ENCODE data around the gene CPNE8.
"Not testable (repeated sequence)": the region's sequence is repeated elsewhere in the genome, so short reads cannot be mapped to it uniquely, and the experiment has no call there.

CPNE8 gene

GRCh38 chr12:38825006-38825405 is 80.4 kb downstream of the CPNE8 start:
- DNase-seq (ENCODE audit: low read depth in 2 of 2) = no peak

DNA sequence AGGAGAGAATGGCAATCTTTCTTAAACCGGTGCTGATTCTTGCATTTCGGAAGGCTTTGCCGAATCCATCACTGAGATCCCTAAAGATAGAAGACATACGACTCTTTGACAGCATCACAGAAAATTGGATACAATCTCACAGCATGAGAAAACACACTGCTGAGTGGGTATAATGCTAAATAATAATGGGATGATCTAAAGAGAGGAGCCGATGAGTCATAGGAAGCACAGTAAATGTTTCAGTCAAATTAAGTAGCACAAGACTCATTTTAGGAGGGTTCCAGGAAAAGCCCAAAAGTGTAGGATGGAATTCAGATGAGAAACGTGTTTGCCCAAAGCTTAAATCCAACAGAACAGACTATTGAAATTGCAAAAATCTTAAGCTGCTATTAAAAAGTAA is 81.7 kb downstream of the CPNE8 start:
- DNase-seq (ENCODE audit: low read depth in 2 of 2) = no peak

DNA sequence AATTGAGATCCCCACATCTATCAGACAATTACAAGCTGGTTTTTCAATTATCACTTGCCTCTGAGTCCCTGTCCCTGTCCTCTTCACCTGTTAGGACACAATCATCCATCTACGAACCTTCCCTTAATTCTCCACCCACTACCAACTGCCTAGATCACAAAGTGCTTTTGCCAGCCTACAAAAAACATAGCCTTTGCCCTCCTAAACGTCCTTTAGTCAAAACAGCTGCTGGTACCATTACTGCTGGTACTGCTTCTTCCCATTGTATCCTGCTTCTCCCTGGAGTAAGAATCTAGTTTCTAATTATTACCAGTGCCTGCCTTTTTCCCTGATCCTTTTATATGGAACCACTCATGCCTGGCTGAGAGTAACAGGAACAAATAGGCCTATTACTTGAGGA is 82.1 kb downstream of the CPNE8 start:
- no peak for DNase-seq (ENCODE audit: low read depth in 2 of 2)

GRCh38 chr12:38817942-38818341 is 87.4 kb downstream of the CPNE8 start:
- no peak for DNase-seq (ENCODE audit: low read depth in 2 of 2)

DNA sequence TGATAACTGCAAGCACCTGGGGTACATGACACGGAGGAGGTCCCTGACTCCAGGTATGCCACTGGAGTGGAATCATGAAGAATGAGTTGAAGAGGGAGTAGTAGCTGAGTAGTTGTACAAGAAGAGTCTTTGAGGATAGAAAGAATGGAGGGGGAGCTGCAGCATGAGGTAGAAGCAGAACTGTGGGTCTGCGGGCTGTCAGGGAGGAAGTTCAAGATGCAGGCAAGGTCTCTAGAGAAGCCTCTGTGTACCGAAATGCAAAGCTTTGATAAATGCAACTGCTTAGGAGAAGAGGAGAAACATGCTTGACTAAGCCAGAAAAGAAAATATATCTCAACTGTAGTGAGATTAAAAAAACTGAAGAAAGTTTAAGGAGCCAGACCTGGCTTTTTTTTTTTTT is 91.5 kb downstream of the CPNE8 start:
- no peak for DNase-seq (ENCODE audit: low read depth in 2 of 2)

- DNase-seq (ENCODE audit: low read depth in 2 of 2) = no peak
Observed at GRCh38 chr12:38811814-38812356, 93.5 kb downstream of the CPNE8 start.

DNA sequence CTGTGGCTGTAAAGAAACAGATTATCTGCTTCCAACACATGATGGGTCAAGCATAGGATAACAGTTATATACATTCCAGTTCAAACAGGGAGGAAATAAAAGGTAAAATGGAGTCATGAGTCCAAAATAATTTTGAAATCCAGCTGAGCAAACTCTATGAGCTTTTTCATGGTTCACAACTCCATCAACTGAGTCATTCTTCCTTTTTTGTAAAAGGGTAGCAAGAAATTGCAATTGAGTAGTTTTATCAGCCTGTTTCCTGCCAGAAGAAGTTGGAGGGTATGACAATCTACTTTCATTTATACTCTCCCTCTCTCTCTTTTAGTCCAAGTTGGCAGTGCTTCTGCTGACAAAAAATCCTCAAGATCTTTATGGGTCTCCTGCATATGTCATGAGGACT is 95.6 kb downstream of the CPNE8 start:
- no peak for DNase-seq (ENCODE audit: low read depth in 2 of 2)

- DNase-seq (ENCODE audit: low read depth in 2 of 2) = no peak
Observed at GRCh38 chr12:38788106-38788505, 117.3 kb downstream of the CPNE8 start.

DNA sequence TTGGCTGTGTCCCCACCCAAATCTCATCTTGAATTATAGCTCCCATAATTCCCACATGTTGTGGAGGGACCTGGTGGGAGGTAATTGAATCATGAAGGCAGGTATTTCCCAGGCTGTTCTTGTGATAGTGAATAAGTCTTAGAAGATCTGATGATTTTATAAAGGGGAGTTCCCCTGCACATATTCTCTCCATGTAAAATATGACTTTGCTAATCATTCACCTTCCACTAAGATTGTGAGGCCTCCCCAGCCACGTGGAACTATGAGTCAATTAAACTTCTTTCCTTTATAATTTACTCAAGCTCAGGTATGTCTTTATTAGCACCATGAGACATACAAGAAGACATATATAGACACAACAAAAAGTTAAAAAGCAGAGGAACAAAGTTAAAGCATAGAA is 120.0 kb downstream of the CPNE8 start:
- no peak for DNase-seq (ENCODE audit: low read depth in 2 of 2)

DNA sequence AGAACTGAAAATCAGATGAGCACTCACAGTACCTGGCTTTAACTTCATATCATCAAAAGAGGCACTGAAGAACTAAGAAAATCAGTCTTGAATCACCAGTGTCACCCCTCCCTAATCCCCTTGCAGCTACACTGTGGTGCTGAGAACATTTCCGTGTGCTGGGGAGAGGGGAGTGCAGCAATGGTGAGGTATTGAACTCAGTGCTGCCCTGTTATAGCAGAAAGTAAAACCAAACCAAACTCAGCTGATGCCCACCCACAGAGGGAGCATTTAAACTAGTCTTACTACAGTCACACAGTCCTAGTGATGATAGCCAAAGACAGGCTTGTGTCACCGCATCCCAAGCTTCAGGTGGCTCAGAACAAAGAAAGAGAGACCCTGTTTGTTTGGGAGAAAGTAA is 122.1 kb downstream of the CPNE8 start:
- DNase-seq (ENCODE audit: low read depth in 2 of 2) = no peak

DNA sequence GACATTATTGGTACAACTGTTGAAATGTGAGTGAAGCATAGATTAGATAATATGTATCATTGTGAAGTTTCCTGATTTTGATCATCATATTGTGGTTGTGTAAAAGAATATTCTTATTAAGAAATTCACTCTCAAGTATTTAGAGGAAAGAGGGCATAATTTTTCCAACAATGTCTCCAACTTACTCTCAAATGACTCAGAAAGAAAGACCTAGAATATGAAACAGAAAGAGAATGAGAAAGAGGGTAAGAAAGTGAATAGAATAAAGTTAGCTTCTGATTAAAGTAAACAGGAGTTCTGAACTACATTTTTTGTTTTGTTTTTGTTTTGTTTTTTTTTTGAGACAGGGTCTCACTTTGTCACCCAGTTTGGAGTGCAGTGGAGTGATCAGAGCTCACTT is 123.0 kb downstream of the CPNE8 start:
- DNase-seq (ENCODE audit: low read depth in 2 of 2) = no peak

GRCh38 chr12:38776647-38777046 is 128.7 kb downstream of the CPNE8 start:
- no peak for DNase-seq (ENCODE audit: low read depth in 2 of 2)

- DNase-seq (ENCODE audit: low read depth in 2 of 2) = no peak
Observed at GRCh38 chr12:38775457-38775856, 129.9 kb downstream of the CPNE8 start.

DNA sequence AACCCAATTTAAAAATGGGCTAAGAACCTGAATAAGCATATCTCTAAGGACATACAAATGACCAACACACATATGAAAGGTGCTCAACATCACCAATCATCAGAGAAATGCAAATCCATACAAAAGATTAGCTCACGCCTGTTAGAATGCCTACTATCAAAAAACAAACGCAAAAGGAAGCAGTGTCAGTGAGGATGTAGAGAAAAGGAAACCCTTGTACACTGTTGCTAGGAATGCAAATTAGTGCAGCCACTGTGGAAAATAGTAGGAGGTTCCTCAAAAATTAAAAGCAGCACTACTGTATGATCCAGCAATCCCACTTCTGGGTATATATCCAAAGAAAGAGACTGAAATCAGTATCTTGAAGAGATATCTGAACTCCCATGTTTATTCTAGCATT is 133.0 kb downstream of the CPNE8 start:
- DNase-seq (ENCODE audit: low read depth in 2 of 2) = no peak

DNA sequence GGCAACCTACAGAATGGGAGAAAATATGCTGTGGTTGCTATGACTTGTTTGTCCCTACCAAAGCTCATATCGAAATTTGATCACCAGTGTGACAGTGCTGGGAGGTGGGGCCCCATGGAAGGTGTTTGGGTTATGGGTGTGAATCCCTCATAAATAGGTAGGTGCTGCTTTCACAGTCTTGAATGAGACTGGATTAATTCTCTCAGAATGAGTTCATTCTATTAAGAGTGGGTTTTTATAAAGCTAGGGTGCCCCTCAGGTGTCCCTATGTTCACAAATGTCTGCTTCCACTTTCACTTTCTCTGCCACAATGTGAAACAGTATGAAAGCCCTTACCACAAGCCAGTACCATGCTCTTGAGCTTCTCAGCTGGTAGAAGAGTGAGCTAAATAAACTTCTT is 133.5 kb downstream of the CPNE8 start:
- DNase-seq (ENCODE audit: low read depth in 2 of 2) = no peak

DNA sequence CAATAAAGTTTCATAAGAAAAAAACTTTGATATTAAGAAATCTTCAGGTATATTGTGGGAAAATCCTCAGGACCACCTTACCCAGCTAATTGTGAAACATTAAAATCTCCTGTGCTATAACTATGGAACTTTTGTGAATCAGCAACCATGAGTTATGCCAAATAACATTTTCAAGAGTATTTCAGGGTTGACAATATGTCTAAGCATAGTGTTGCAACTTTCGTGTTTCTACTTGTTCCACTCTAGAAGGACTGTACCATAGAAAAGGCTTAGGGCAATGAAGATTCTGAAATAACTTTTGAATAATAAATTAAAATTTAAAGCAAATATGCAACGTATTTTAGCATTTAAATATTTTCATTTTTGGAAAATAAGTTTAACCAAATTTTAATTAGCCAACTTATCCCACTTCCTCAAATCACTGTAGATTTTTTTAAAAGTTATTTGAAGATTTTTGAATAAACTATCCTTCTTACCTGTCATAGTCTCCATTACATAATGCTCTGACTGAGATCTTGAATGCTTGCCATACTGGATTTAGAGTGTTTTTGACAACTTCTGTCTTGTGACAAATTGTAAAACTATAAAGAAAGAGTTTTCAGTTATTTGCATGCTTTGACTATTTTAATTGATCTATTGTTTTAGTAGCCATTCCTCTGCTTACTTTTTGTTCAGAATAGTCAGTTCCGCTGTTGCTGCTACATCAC is 143.6 kb downstream of the CPNE8 start:
- DNase-seq (ENCODE audit: low read depth in 2 of 2) = no peak

- DNase-seq (ENCODE audit: low read depth in 2 of 2) = no peak
Observed at GRCh38 chr12:38761111-38761510, 144.3 kb downstream of the CPNE8 start.

GRCh38 chr12:38759621-38760020 is 145.8 kb downstream of the CPNE8 start:
- no peak for DNase-seq (ENCODE audit: low read depth in 2 of 2)

GRCh38 chr12:38746744-38747143 is 158.6 kb downstream of the CPNE8 start:
- DNase-seq (ENCODE audit: low read depth in 2 of 2) = no peak

DNA sequence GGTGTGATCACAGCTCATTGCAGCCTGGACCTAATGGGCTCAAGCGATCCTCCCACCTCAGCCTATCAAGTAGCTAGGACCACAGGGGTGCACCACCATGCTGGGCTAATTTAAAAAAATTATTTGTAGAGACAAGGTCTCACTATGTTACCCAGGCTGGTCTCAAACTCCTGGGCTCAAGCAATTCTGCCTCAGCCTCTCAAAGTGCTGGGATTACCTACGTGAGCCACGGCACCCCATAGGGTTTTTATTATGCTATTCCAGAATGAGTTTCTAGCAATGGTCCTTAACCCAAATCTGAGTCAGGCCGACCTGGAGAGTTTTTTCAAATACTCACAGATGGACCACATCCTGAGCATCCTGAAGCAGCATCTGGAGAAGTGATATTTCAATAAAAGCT is 159.8 kb downstream of the CPNE8 start:
- DNase-seq (ENCODE audit: low read depth in 2 of 2) = no peak

- no peak for DNase-seq (ENCODE audit: low read depth in 2 of 2)
Observed at GRCh38 chr12:38744041-38744440, 161.3 kb downstream of the CPNE8 start.

DNA sequence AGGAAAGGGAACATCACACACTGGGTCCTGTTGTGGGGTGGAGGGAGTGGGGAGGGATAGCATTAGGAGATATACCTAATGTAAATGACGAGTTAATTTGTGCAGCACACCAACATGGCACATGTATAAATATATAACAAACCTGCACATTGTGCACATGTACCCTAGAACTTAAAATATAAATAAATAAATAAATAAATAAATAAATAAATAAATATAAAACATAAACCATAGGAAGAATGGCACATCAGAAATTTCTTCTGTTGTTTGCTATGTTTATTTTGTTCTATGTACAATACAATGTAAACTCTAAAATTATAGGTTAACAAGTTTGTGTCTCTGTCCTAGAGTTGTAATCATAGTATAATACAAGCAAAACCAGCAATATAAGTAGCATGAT is 162.9 kb downstream of the CPNE8 start:
- not testable (repeated sequence) for DNase-seq (ENCODE audit: low read depth in 2 of 2)

DNA sequence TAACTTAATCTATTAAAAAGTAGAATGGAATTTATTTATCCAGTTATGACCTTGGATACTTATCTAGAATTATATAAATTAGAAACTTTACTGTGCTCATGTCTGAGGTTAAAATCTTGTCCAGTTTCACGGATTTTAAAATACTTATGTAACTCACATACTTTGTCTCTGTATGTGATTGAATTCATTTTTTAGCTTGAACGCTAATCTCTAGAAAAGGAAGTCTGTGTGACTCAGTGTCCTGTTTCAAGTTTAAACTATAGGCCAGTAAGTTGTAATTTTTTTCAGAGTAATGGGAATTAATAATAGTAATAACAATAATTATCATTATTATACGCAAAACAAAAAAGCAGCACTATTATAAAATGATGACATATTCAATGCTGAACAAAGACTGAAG is 168.6 kb downstream of the CPNE8 start:
- DNase-seq (ENCODE audit: low read depth in 2 of 2) = no peak

DNA sequence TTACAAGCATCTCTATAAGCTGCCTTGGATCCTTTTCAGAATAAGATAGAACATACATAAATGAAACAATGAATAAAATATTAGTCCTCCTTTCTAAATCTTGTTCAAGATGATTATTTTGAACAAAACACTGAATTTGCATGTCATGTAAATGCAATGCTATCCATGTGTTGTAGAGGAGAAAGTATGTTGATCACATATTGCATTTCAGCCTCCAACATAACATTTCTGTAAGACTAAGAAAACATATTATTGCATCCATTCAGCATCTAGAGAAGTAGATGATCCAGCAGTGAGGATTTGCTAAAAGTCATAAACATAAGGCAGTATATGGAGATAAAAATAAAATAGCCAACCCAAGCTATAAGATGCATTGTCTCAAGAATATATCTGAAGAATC is 172.6 kb downstream of the CPNE8 start:
- DNase-seq (ENCODE audit: low read depth in 2 of 2) = no peak
